Measurements from ENCODE around the gene NDUFA9.

The NDUFA9 gene

DNA sequence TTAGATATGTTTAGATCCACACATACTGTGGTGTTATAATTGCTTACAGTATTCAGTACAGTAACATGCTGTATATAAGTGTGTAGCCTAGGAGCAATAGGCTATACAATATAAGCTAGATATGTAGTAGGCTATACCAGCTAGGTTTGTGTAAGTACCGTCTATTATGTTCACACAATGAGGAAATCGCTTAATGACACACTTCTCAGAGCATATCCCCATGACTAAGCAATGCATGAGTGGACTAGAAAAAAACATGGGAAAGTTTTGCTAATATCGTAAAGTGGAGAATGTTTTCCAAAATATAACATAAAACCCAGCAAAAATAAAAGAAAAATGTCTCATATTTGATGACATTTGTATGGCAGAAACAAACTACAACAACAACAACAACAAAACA, 27.4 kb upstream of the NDUFA9 start:
- TF ChIP-seq EZH2 (IDR thresholded peaks at IDR 0.05) (no peak), POLR2AphosphoS5 (IDR thresholded peaks at IDR 0.05; ENCODE audit: borderline replicate concordance, low read depth, low read length) (no peak), FOXP2 (optimal IDR thresholded peaks at IDR 0.05; ENCODE audit: control extremely low read depth, extremely low read length, insufficient read depth) (no peak)
- no peak for DNase-seq (ENCODE audit: low read depth, low spot score)
- no peaks in the 10 kb centered on the region for H3K36me3 ChIP-seq (ENCODE audit: insufficient read depth, low read length)

DNA sequence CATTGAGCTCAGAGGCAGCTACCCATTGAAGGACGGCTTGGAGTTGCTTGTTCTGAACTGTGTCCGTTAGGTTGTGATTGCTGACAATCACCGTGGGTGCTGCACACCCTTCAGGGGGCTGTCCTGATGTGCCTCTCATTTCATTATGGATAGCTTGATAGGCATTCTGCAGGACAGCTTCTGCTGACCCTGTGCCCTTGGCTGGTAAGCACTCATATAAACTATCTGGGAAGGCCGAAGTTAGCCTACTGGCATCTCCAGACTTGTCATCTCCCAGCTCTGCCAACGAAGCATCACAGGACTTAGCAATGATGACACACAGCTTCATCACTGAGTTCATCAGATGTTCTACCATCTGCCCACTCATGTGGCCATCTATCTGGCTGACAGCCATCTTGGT, 22.4 kb upstream of the NDUFA9 start:
- TF ChIP-seq EZH2 (IDR thresholded peaks at IDR 0.05) (no peak), POLR2AphosphoS5 (IDR thresholded peaks at IDR 0.05; ENCODE audit: borderline replicate concordance, low read depth, low read length) (no peak), FOXP2 (optimal IDR thresholded peaks at IDR 0.05; ENCODE audit: control extremely low read depth, extremely low read length, insufficient read depth) (no peak)
- H3K9ac ChIP-seq (ENCODE audit: insufficient read length), result no peak overlapping the region
- no peak overlapping the region for H3K27ac ChIP-seq
- no peak for DNase-seq (ENCODE audit: low read depth, low spot score)
- no peaks in the 10 kb centered on the region for H3K9me3 ChIP-seq (ENCODE audit: low read depth, low read length)
- H3K36me3 ChIP-seq (ENCODE audit: insufficient read depth, low read length), result no peaks in the 10 kb centered on the region
- no peak overlapping the region for H3K4me3 ChIP-seq

More for the DNA sequence above, 27.4 kb upstream of the NDUFA9 start:
- H3K4me3 ChIP-seq, result no peak overlapping the region
- H3K9ac ChIP-seq (ENCODE audit: insufficient read length), result no peak overlapping the region
- no peaks in the 10 kb centered on the region for H3K9me3 ChIP-seq (ENCODE audit: low read depth, low read length)
- no peak overlapping the region for H3K27ac ChIP-seq

DNA sequence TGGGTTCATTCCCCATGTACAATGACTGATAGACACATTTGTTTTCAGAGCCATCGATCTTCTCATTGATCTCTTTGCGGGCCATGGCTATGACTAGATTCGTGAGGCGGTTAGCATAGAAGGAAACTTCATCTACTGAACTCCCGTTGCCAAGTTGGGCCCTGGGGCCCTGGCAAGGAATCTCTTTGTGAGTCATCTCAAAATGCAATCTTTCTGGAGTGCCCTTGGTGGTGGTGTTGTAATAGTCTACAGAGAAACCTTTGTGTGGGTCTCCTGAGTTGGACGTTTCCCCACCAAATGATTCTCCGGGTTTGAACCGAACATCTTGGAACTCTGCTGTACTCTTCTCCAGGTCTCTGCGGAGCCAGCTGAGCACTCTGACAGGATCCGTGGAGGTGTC, 20.5 kb upstream of the NDUFA9 start:
- H3K27ac ChIP-seq, result no peak overlapping the region
- H3K9me3 ChIP-seq (ENCODE audit: low read depth, low read length), result no peaks in the 10 kb centered on the region
- H3K4me3 ChIP-seq, result no peak overlapping the region
- no peak for DNase-seq (ENCODE audit: low read depth, low spot score)
- H3K36me3 ChIP-seq (ENCODE audit: insufficient read depth, low read length), result no peaks in the 10 kb centered on the region
- H3K9ac ChIP-seq (ENCODE audit: insufficient read length), result no peak overlapping the region
- TF ChIP-seq EZH2 (IDR thresholded peaks at IDR 0.05) (no peak), POLR2AphosphoS5 (IDR thresholded peaks at IDR 0.05; ENCODE audit: borderline replicate concordance, low read depth, low read length) (no peak), FOXP2 (optimal IDR thresholded peaks at IDR 0.05; ENCODE audit: control extremely low read depth, extremely low read length, insufficient read depth) (no peak)

DNA sequence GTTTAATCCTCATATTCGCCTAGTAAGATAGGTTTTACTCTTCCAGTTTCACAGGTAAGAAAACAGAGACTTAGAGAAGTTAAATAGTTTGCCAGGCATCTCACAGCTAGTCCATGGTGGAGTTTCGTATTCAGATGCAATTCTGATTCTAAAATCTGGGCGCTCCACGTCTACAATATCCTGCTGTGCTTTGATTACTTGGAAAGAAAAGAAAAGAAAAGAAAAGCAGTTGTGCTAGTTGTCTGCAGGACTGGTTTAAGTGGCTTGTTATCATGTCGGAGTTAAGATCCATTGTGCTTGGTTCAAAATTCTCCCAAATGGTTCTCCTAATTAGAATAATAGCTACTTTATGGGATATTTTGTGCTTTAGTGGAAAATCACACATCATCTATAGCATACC, 18.7 kb upstream of the NDUFA9 start:
- no peaks in the 10 kb centered on the region for H3K9me3 ChIP-seq (ENCODE audit: low read depth, low read length)
- H3K9ac ChIP-seq (ENCODE audit: insufficient read length), result no peak overlapping the region
- no peaks in the 10 kb centered on the region for H3K36me3 ChIP-seq (ENCODE audit: insufficient read depth, low read length)
- no peak for TF ChIP-seq FOXP2 (optimal IDR thresholded peaks at IDR 0.05; ENCODE audit: control extremely low read depth, extremely low read length, insufficient read depth)
- TF ChIP-seq EZH2 (IDR thresholded peaks at IDR 0.05), result no peak
- no peak for TF ChIP-seq POLR2AphosphoS5 (IDR thresholded peaks at IDR 0.05; ENCODE audit: borderline replicate concordance, low read depth, low read length)
- no peak overlapping the region for H3K27ac ChIP-seq
- no peak overlapping the region for H3K4me3 ChIP-seq
- no peak for DNase-seq (ENCODE audit: low read depth, low spot score)

DNA sequence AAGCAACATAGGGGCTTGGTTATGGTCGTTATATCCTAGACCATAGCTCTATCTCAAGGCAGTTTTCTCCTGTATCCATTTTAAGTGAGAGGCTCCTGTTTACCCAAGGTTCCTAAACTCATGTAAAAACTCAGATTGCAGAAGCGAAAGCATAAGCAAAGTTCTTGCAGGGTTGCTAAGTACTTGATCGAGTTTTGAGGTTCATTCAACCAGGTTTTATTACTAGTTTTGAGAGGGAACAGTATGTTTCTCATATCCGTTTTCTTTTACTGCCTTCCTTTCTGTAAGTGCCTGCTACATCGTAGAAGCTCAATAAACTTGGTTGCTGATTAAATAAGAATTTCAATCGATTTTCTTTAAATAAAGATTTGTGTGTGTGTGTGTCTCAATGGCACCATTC, 5.2 kb upstream of the NDUFA9 start:
- H3K9ac ChIP-seq (ENCODE audit: insufficient read length), result no peak overlapping the region
- H3K9me3 ChIP-seq (ENCODE audit: low read depth, low read length), result no peaks in the 10 kb centered on the region
- 0 out of 2 replicates have a peak overlapping the region, but pooled peaks have one; percentile 11 for H3K4me3 ChIP-seq
- no peak for TF ChIP-seq POLR2AphosphoS5 (IDR thresholded peaks at IDR 0.05; ENCODE audit: borderline replicate concordance, low read depth, low read length)
- no peaks in the 10 kb centered on the region for H3K36me3 ChIP-seq (ENCODE audit: insufficient read depth, low read length)
- DNase-seq (ENCODE audit: low read depth, low spot score), result no peak
- no peak overlapping the region for H3K27ac ChIP-seq

DNA sequence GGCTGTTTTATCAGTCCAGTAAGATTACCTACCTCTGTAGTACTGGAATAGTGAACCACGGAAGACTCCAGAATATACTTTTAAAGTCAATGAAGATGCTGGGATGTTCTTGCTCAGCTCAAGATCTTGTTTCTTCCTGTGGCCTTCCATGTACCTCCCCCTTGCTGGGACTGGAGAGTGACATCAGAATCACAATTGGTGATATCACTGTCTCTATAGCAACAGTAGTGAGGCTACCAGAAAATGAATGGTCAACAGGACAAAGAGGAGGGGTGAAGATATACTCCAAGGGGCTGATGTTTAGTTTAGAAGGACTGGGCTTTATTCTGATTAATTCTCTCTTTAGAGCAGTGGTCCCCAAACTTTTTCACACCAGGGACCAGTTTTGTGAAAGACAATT, 3.9 kb upstream of the NDUFA9 start:
- H3K9ac ChIP-seq (ENCODE audit: insufficient read length), result no peak overlapping the region
- no peak for DNase-seq (ENCODE audit: low read depth, low spot score)
- no peak overlapping the region for H3K4me3 ChIP-seq
- no peaks in the 10 kb centered on the region for H3K36me3 ChIP-seq (ENCODE audit: insufficient read depth, low read length)
- TF ChIP-seq FOXP2 (optimal IDR thresholded peaks at IDR 0.05; ENCODE audit: control extremely low read depth, extremely low read length, insufficient read depth), result no peak
- no peak for TF ChIP-seq POLR2AphosphoS5 (IDR thresholded peaks at IDR 0.05; ENCODE audit: borderline replicate concordance, low read depth, low read length)
- no peak for TF ChIP-seq EZH2 (IDR thresholded peaks at IDR 0.05)
- H3K9me3 ChIP-seq (ENCODE audit: low read depth, low read length), result no peaks in the 10 kb centered on the region
- no peak overlapping the region for H3K27ac ChIP-seq

DNA sequence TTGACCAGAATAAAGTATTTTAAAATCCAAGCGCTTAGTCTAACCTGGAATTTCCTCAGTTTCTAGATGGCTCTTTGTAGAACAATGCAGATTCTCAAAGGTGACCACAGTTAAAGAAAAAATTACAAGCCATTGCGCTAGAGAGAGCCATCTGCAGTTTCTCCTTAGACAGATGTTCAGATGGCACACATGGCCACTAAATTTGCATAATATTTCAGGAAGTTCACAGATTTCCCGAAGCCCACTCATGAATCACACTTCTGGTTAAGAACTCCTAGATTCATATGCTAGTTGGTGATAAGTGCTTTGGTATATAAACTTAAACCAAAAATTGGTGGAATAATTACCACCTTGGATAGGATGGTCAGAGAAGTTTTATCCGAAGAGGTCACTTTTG, 812 bp upstream of the NDUFA9 start:
- no peak for DNase-seq (ENCODE audit: low read depth, low spot score)
- Histone ChIP-seq H3K9me3 (ENCODE audit: low read depth, low read length) (no peaks in the 10 kb centered on the region), H3K4me3 (peak overlapping the region; percentile 86), H3K9ac (ENCODE audit: insufficient read length) (peak overlapping the region; percentile 92), H3K27ac (no peak overlapping the region), H3K36me3 (ENCODE audit: insufficient read depth, low read length) (no peaks in the 10 kb centered on the region)
- TF ChIP-seq EZH2 (IDR thresholded peaks at IDR 0.05), result no peak
- no peak for TF ChIP-seq FOXP2 (optimal IDR thresholded peaks at IDR 0.05; ENCODE audit: control extremely low read depth, extremely low read length, insufficient read depth)

DNA sequence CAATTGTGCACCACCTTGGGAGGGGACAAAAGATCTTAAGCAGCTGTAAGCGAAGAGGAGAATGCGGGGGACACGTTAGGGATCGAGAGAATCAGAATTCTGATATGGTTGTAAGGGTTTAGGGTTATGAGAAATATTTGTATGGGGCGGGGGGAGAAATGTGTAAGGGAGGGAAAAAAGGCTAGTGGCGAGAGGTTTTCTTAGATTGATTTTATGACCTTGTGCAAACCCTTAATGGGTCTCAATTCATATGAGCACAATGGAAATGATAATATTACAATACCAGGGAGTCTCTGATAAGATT, 396 bp downstream of the NDUFA9 start:
- no peak for DNase-seq (ENCODE audit: low read depth, low spot score)
- 0 out of 2 replicates have a peak overlapping the region, but pooled peaks have one; percentile 44 for H3K27ac ChIP-seq
- no peaks in the 10 kb centered on the region for H3K9me3 ChIP-seq (ENCODE audit: low read depth, low read length)
- TF ChIP-seq POLR2AphosphoS5 (IDR thresholded peaks at IDR 0.05; ENCODE audit: borderline replicate concordance, low read depth, low read length) (no peak), EZH2 (IDR thresholded peaks at IDR 0.05) (no peak), FOXP2 (optimal IDR thresholded peaks at IDR 0.05; ENCODE audit: control extremely low read depth, extremely low read length, insufficient read depth) (no peak)
- peaks cover 6% of the 10 kb centered on the region for H3K36me3 ChIP-seq (ENCODE audit: insufficient read depth, low read length)
- peak overlapping the region; percentile 92 for H3K9ac ChIP-seq (ENCODE audit: insufficient read length)
- H3K4me3 ChIP-seq, result peak overlapping the region; percentile 86

DNA sequence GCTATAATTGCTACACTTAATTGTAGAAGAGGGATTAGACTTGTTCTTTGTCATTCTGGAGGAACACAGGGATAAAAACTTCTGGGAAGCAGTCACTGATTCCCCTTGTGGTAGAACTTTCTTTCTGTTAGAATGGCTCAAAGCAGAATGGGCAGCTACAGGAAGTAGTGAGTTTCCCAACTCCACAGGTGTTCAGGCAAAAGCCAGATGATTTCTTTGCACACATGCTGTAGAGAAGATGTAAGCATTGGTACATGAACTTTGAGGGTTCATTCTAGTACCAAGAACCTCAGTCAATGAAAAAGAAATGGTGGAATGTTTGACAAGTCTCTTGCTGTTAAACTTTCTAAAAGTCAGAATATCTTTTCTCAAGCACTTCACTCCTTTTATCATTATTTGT, 4.3 kb downstream of the NDUFA9 start:
- H3K4me3 ChIP-seq, result no peak overlapping the region
- no peak overlapping the region for H3K9ac ChIP-seq (ENCODE audit: insufficient read length)
- H3K27ac ChIP-seq, result no peak overlapping the region
- no peak for DNase-seq (ENCODE audit: low read depth, low spot score)
- H3K36me3 ChIP-seq (ENCODE audit: insufficient read depth, low read length), result peaks cover 44% of the 10 kb centered on the region
- no peaks in the 10 kb centered on the region for H3K9me3 ChIP-seq (ENCODE audit: low read depth, low read length)
- no peak for TF ChIP-seq POLR2AphosphoS5 (IDR thresholded peaks at IDR 0.05; ENCODE audit: borderline replicate concordance, low read depth, low read length)
- TF ChIP-seq FOXP2 (optimal IDR thresholded peaks at IDR 0.05; ENCODE audit: control extremely low read depth, extremely low read length, insufficient read depth), result no peak
- no peak for TF ChIP-seq EZH2 (IDR thresholded peaks at IDR 0.05)

All from SK-N-MC (cell line).